NCI-H1436 (cell line): ENCODE results near the gene COL4A3.

Experiments
- DNase-seq: peaks from one replicate; lab custom pipeline; 2025; lab: John Stamatoyannopoulos, UW

Gene COL4A3

GRCh38 chr2:227344231-227344630 lies 179.8 kb downstream of the COL4A3 start:
- DNase-seq, result no peak

- DNase-seq, result no peak
Measured at GRCh38 chr2:227347117-227347516, 182.7 kb downstream of the COL4A3 start.

DNA sequence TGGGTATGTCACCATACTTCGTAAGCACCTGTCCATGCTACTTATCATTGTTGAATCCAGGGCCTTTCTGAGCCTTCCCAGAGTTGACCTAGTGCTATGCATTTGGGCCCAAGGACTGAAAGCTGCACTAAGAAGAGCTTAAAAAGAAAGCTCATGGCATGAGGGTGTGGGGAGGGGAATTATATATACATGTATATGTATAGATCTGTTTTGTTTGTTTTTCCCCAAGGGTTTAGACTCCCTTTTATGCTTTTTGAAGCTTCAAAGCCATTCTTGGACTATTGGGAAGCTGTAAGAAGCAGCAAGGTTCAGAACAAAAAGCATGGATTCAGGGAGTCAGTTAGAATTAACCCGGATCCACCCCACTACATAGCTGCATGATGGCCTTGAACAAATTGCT lies 183.9 kb downstream of the COL4A3 start:
- no peak for DNase-seq

GRCh38 chr2:227349989-227350612 lies 185.7 kb downstream of the COL4A3 start:
- DNase-seq, result no peak

GRCh38 chr2:227351639-227352038 lies 187.2 kb downstream of the COL4A3 start:
- no peak for DNase-seq

DNA sequence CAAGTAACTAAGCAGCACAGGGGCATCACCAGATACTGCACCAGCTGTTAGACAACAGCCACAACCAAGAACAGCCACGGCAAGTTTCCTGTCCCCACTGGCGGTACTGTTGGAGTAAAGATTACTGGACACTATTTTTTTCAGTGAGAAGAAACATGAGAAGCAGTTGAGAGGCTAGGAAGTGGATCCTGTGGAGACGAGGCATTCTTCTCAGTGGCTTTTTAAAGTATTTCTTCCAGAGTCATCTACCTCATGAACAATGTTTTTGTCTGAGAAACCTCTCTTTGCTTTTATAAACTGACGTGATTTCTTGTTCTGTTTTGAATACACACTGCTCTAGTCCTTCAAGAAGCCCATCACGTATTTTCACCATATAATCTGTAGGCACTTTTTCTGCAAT lies 195.9 kb downstream of the COL4A3 start:
- no peak for DNase-seq

DNA sequence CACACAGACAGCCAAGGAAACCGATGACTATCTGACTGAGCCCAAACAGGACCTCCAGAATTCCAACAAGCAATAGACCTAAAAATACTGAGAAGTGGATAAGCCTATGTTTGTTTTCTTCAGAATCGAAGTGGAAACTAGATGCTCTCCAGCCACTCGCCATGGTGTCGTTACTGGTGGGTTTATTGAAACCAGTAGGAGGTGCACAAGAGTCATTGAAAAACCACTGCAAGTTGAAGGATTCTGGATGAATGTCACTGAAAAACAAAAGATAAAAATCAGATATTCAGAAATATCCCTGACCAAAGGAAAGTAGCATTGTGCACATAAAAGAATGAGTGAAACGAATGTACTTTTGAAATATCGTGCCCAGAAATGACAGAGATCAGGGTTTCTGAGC lies 199.3 kb downstream of the COL4A3 start:
- DNase-seq, result no peak
